ENCODE measurements around the gene SHROOM3. TPM values are rescaled to one million over a fixed set of nuclear protein-coding genes. Genes with fewer than 3 reads are reported as not detected.

The SHROOM3 gene
- total and polyA plus RNA-seq, 2 donors from 2014 or later = 5.5 to 67.3 TPM

GRCh38 chr4:76745240-76745639, 310.2 kb downstream of the SHROOM3 start:
- peaks cover 0 to 2% (median 0%) of the 10 kb centered on the region in 3 donors for H3K4me1 ChIP-seq (ENCODE audit: control insufficient read depth in 2 of 3, insufficient read depth in 2 of 3, low read depth in 1 of 3, low read length in 3 of 3)
- no peak for TF ChIP-seq CTCF (IDR thresholded peaks at IDR 0.05; ENCODE audit: borderline replicate concordance, extremely low read depth, insufficient read depth)
- DNase-seq (peak in 1 of 5 donors; percentile 20), FAIRE-seq (no peak)
- H3K36me3 ChIP-seq (ENCODE audit: control insufficient read depth in 2 of 3, insufficient read depth in 3 of 3, low read length in 3 of 3) = peaks cover 2 to 7% (median 3%) of the 10 kb centered on the region in 3 donors
- H3K9ac ChIP-seq (ENCODE audit: low read length in 3 of 3) = no peak overlapping the region
- no peaks in the 10 kb centered on the region for H3K27me3 ChIP-seq (ENCODE audit: control insufficient read depth, insufficient read depth, low read length)
- intact Hi-C loops (cut with DNase I) = no loop called here
- H3K9me3 ChIP-seq (ENCODE audit: control insufficient read depth in 2 of 3, insufficient read depth in 1 of 3, low read length in 3 of 3) = no peaks in the 10 kb centered on the region
- H3K27ac ChIP-seq (ENCODE audit: low read depth in 2 of 2, low read length in 2 of 2) = no peak overlapping the region
- H3K4me3 ChIP-seq (ENCODE audit: low read length in 3 of 3) = no peak overlapping the region

- Histone ChIP-seq H3K4me3 (ENCODE audit: low read length in 3 of 3) (no peak overlapping the region), H3K36me3 (ENCODE audit: control insufficient read depth in 2 of 3, insufficient read depth in 3 of 3, low read length in 3 of 3) (peaks cover 2 to 8% (median 3%) of the 10 kb centered on the region in 3 donors), H3K4me1 (ENCODE audit: control insufficient read depth in 2 of 3, insufficient read depth in 2 of 3, low read depth in 1 of 3, low read length in 3 of 3) (peaks cover 0 to 3% (median 2%) of the 10 kb centered on the region in 3 donors), H3K9me3 (ENCODE audit: control insufficient read depth in 2 of 3, insufficient read depth in 1 of 3, low read length in 3 of 3) (peaks cover 0 to 5% (median 0%) of the 10 kb centered on the region in 3 donors), H3K27ac (ENCODE audit: low read depth in 2 of 2, low read length in 2 of 2) (no peak overlapping the region), H3K27me3 (ENCODE audit: control insufficient read depth, insufficient read depth, low read length) (no peaks in the 10 kb centered on the region), H3K9ac (ENCODE audit: low read length in 3 of 3) (no peak overlapping the region)
- no peak for TF ChIP-seq CTCF (IDR thresholded peaks at IDR 0.05; ENCODE audit: borderline replicate concordance, extremely low read depth, insufficient read depth)
- intact Hi-C loops (cut with DNase I) = no loop called here
- no peak for DNase-seq
- no peak for FAIRE-seq
These were observed 312.5 kb downstream of the SHROOM3 start for GRCh38 chr4:76747563-76747962.

- intact Hi-C loops (cut with DNase I) = no loop called here
- H3K4me3 ChIP-seq (ENCODE audit: low read length in 3 of 3) = no peak overlapping the region
- no peak overlapping the region for H3K27ac ChIP-seq (ENCODE audit: low read depth in 2 of 2, low read length in 2 of 2)
- peaks cover 0 to 5% (median 0%) of the 10 kb centered on the region in 3 donors for H3K9me3 ChIP-seq (ENCODE audit: control insufficient read depth in 2 of 3, insufficient read depth in 1 of 3, low read length in 3 of 3)
- TF ChIP-seq CTCF (IDR thresholded peaks at IDR 0.05; ENCODE audit: borderline replicate concordance, extremely low read depth, insufficient read depth) = peak; percentile 39
- no peaks in the 10 kb centered on the region for H3K27me3 ChIP-seq (ENCODE audit: control insufficient read depth, insufficient read depth, low read length)
- H3K4me1 ChIP-seq (ENCODE audit: control insufficient read depth in 2 of 3, insufficient read depth in 2 of 3, low read depth in 1 of 3, low read length in 3 of 3) = peaks cover 2 to 8% (median 2%) of the 10 kb centered on the region in 3 donors
- DNase-seq (peak in 3 of 5 donors; percentile 37 to 67 (median 38)), FAIRE-seq (no peak)
- H3K36me3 ChIP-seq (ENCODE audit: control insufficient read depth in 2 of 3, insufficient read depth in 3 of 3, low read length in 3 of 3) = peaks cover 2 to 8% (median 3%) of the 10 kb centered on the region in 3 donors
- no peak overlapping the region for H3K9ac ChIP-seq (ENCODE audit: low read length in 3 of 3)
These were observed 313.6 kb downstream of the SHROOM3 start for GRCh38 chr4:76748649-76749048.

- H3K36me3 ChIP-seq (ENCODE audit: control insufficient read depth in 2 of 3, insufficient read depth in 3 of 3, low read length in 3 of 3) = peaks cover 2 to 10% (median 3%) of the 10 kb centered on the region in 3 donors
These were observed 314.3 kb downstream of the SHROOM3 start for GRCh38 chr4:76749355-76749754.

More at GRCh38 chr4:76749355-76749754, 314.3 kb downstream of the SHROOM3 start:
- H3K27me3 ChIP-seq (ENCODE audit: control insufficient read depth, insufficient read depth, low read length) = no peaks in the 10 kb centered on the region
- intact Hi-C loops (cut with DNase I) = no loop called here
- H3K27ac ChIP-seq (ENCODE audit: low read depth in 2 of 2, low read length in 2 of 2) = no peak overlapping the region
- no peak for TF ChIP-seq CTCF (IDR thresholded peaks at IDR 0.05; ENCODE audit: borderline replicate concordance, extremely low read depth, insufficient read depth)
- H3K9me3 ChIP-seq (ENCODE audit: control insufficient read depth in 2 of 3, insufficient read depth in 1 of 3, low read length in 3 of 3) = peaks cover 0 to 5% (median 0%) of the 10 kb centered on the region in 3 donors
- no peak for FAIRE-seq
- peaks cover 2 to 12% (median 7%) of the 10 kb centered on the region in 3 donors for H3K4me1 ChIP-seq (ENCODE audit: control insufficient read depth in 2 of 3, insufficient read depth in 2 of 3, low read depth in 1 of 3, low read length in 3 of 3)
- H3K4me3 ChIP-seq (ENCODE audit: low read length in 3 of 3) = no peak overlapping the region
- no peak for DNase-seq
- H3K9ac ChIP-seq (ENCODE audit: low read length in 3 of 3) = no peak overlapping the region

Measured in kidney (tissue), 14 donors.